GM12878 (cell line): ENCODE results near the gene SH3GL2. TPM values are rescaled to one million over a fixed set of nuclear protein-coding genes. Genes with fewer than 3 reads are reported as not detected.

Source experiments
- ATAC-seq: fragments of 200-7000 bp; cut with Tn5 transposase; 3 replicates; pipeline ENCODE4 v1.9.1; 2020; ENCODE audit warnings: mild to moderate bottlenecking, moderate library complexity
- BruUV-seq: library from RNA; stranded (reverse); fragments of 400-500 nt; replicated peaks from 2 replicates; lab custom pipeline; 2021; lab: Mats Ljungman, UMichigan
- CTCF ChIA-PET: fragments of 300-600 bp; sonication (Branson Sonifier 250); formaldehyde crosslinking; extraction: SDS; loops from one replicate; lab custom pipeline; 2021; ENCODE audit warnings: inconsistent platforms; lab: Yijun Ruan, JAX
- POLR2A ChIA-PET: fragments of 350-600 bp; formaldehyde crosslinking; extraction: SDS; loops from one replicate; lab custom pipeline; 2021; ENCODE audit warnings: inconsistent platforms; lab: Charles Lee
- RAD21 ChIA-PET: fragments of 300-600 bp; sonication (Branson Sonifier 250); formaldehyde crosslinking; loops from one replicate; lab custom pipeline; 2023; ENCODE audit warnings: antibody characterized with exemption; ENCODE audit not compliant: unreplicated experiment; lab: Charles Lee
- SMC1A ChIA-PET: fragments of 300-600 bp; sonication (Branson Sonifier 250); formaldehyde crosslinking; loops from one replicate; lab custom pipeline; 2023; ENCODE audit not compliant: unreplicated experiment, uncharacterized antibody; lab: Charles Lee
- DNase-seq: peaks from one replicate; pipeline ENCODE4 v3.0.0-alpha.2; 2011; ENCODE audit warnings: low read depth, low spot score
- FAIRE-seq: peaks from 3 replicates; lab custom pipeline; 2011; peaks lifted over from hg19 to GRCh38; lab: Jason Lieb, UNC
- H2AFZ ChIP-seq: 2 replicates; pipeline ENCODE4 v1.6.0; 2011; ENCODE audit warnings: low read depth, low read length, control low read depth; ENCODE audit not compliant: control insufficient read depth
- H3K27ac ChIP-seq: 2 replicates; pipeline ENCODE4 v1.5.1; 2011; ENCODE audit warnings: control low read depth; ENCODE audit not compliant: control insufficient read depth, insufficient read depth
- H3K27me3 ChIP-seq, 2 experiments: replicated peaks in 1 of 2; 2 replicates each; pipeline versions ENCODE4 v1.6.0 to v1.6.1; 2011; ENCODE audit warnings: low read length in 1 of 2; ENCODE audit not compliant: control insufficient read depth in 2 of 2, insufficient read depth in 2 of 2
- H3K36me3 ChIP-seq, 2 experiments: 2 replicates each; pipeline ENCODE4 v1.5.1; 2011; ENCODE audit warnings: low read length in 1 of 2; ENCODE audit not compliant: control insufficient read depth in 2 of 2, insufficient read depth in 2 of 2
- H3K4me1 ChIP-seq: 2 replicates; pipeline ENCODE4 v1.6.1; 2011; ENCODE audit warnings: mild to moderate bottlenecking, low read length, moderate library complexity, mixed read lengths; ENCODE audit not compliant: control insufficient read depth, insufficient read depth
- H3K4me2 ChIP-seq: 2 replicates; pipeline ENCODE4 v1.6.0; 2011; ENCODE audit warnings: control low read depth; ENCODE audit not compliant: control insufficient read depth, insufficient read depth
- H3K4me3 ChIP-seq: fragments of 200-600 bp; sonication (generic); 2 replicates; pipeline ENCODE4 v1.5.1; 2016
- H3K79me2 ChIP-seq: 2 replicates; pipeline ENCODE4 v1.6.0; 2011; ENCODE audit warnings: low read length; ENCODE audit not compliant: control insufficient read depth, insufficient read depth
- H3K9ac ChIP-seq: 2 replicates; pipeline ENCODE4 v1.8.0; 2011; ENCODE audit warnings: low read length, control low read depth, mixed read lengths; ENCODE audit not compliant: control insufficient read depth, insufficient read depth
- H3K9me3 ChIP-seq: replicated peaks from 3 replicates; pipeline ENCODE4 v1.5.1; 2011; ENCODE audit warnings: mild to moderate bottlenecking, low read length; ENCODE audit not compliant: control insufficient read depth, insufficient read depth
- H4K20me1 ChIP-seq: 2 replicates; pipeline ENCODE4 v1.6.0; 2011; ENCODE audit not compliant: control insufficient read depth, insufficient read depth
- BRCA1 ChIP-seq: IDR thresholded peaks from 2 replicates; pipeline ENCODE4 v1.6.1; 2011; ENCODE audit warnings: low read depth, low read length, improper control_type of control experiment
- CHD4 ChIP-seq: fragments of 200-600 bp; sonication (generic); IDR thresholded peaks from 2 replicates; pipeline ENCODE4 v1.6.1; 2016; ENCODE audit warnings: mild to moderate bottlenecking
- FOS ChIP-seq: IDR thresholded peaks from 3 replicates; pipeline ENCODE4 v1.6.1; 2011; ENCODE audit warnings: borderline replicate concordance; ENCODE audit not compliant: insufficient read length; ENCODE audit errors: extremely low read depth
- IKZF2 ChIP-seq, 2 experiments: fragments of 450-650 bp; IDR thresholded peaks; 2 replicates each; pipeline ENCODE4 v1.6.1; 2017; ENCODE audit warnings: mild to moderate bottlenecking in 2 of 2, moderate library complexity in 2 of 2
- LARP7 ChIP-seq: fragments of 450-650 bp; IDR thresholded peaks from 2 replicates; pipeline ENCODE4 v1.6.1; 2017; ENCODE audit warnings: mild to moderate bottlenecking
- MAX ChIP-seq: IDR thresholded peaks from 2 replicates; pipeline ENCODE4 v1.6.1; 2012; ENCODE audit warnings: low read depth, low read length, improper control_type of control experiment
- MYB ChIP-seq: fragments of 150-350 bp; IDR thresholded peaks from 2 replicates; pipeline ENCODE4 v1.6.1; 2014; ENCODE audit warnings: mild to moderate bottlenecking, low read depth, low read length, borderline replicate concordance
- NFYA ChIP-seq: IDR thresholded peaks from 2 replicates; pipeline ENCODE4 v1.6.1; 2011; ENCODE audit warnings: low read depth, mild to moderate bottlenecking, low read length, improper control_type of control experiment, borderline replicate concordance
- RAD21 ChIP-seq: IDR thresholded peaks from 2 replicates; pipeline ENCODE4 v1.6.1; 2011; ENCODE audit warnings: mild to moderate bottlenecking, low read depth, low read length, moderate library complexity; ENCODE audit not compliant: insufficient read depth
- RBBP5 ChIP-seq: fragments of 200-600 bp; sonication (generic); conservative IDR thresholded peaks from 2 replicates; pipeline ENCODE4 v1.6.1; 2016
- SIX5 ChIP-seq: IDR thresholded peaks from 2 replicates; pipeline ENCODE4 v1.6.1; 2011; ENCODE audit warnings: mild to moderate bottlenecking, low read depth, low read length, moderate library complexity; ENCODE audit not compliant: severe bottlenecking
- SMAD5 ChIP-seq: IDR thresholded peaks from 2 replicates; pipeline ENCODE4 v1.6.1; 2016; ENCODE audit warnings: antibody characterized with exemption, low read depth
- ZNF274 ChIP-seq: IDR thresholded peaks from one replicate; pipeline ENCODE4 v1.8.0; 2011; ENCODE audit not compliant: insufficient read length, insufficient read depth
- WGBS: methylation state at CpG from one replicate; pipeline ENCODE4 v1.1.6; 2016; ENCODE audit warnings: low lambda C conversion rate; ENCODE audit not compliant: insufficient replicate concordance, insufficient coverage; ENCODE audit errors: missing lambda C conversion rate; 5-methylcytosine and 5-hydroxymethylcytosine counted together
- in situ Hi-C: fragments of 300-500 bp; cut with MboI; formaldehyde crosslinking; loops from 9 replicates; pipeline ENCODE4 v1.14.3; 2018; ENCODE audit warnings: mixed read lengths
- intact Hi-C: fragments of 100-400 bp; cut with micrococcal nuclease; formaldehyde crosslinking; loops from one replicate; pipeline ENCODE4 v1.14.2; 2022; ENCODE audit not compliant: unreplicated experiment
- polyA plus RNA-seq, 11 experiments: library from polyadenylated mRNA; depleted of rRNA in 4 of 11; unstranded in 6 of 11; stranded (reverse) in 5 of 11; fragments of >200 nt; fragmentation: Nextera tagmentation in 4 of 11; fragmentation: Illumina TruSeq in 1 of 11; extraction: Ambion mirVana in 4 of 11; extraction: Trizol in 1 of 11; gene quantifications; 1 replicate in 1 of 11; 2 replicates in 10 of 11; pipeline versions ENCODE4 v1.2.1 to v1.2.3, GENCODE V29; 2011 to 2016; ENCODE audit warnings: inconsistent platforms in 2 of 11, missing spikeins in 2 of 11, low read depth in 1 of 11
- total RNA-seq, 4 experiments: library from RNA; depleted of rRNA in 3 of 4; stranded (reverse); fragments of >200 nt in 3 of 4; fragmentation: Illumina TruSeq in 1 of 4; extraction: Trizol in 1 of 4; gene quantifications; 2 replicates each; pipeline versions ENCODE4 v1.2.1 to v1.2.3, GENCODE V29; 2013 to 2021
- TF ChIP-seq, protein P1 (sequence below): fragments of 450-650 bp; conservative IDR thresholded peaks from 2 replicates; pipeline ENCODE4 v1.6.1; 2017; ENCODE audit warnings: mild to moderate bottlenecking, moderate library complexity
- TF ChIP-seq, protein P2 (sequence below): fragments of 450-650 bp; IDR thresholded peaks from 2 replicates; pipeline ENCODE4 v1.6.1; 2018; ENCODE audit warnings: borderline replicate concordance, mild to moderate bottlenecking; ENCODE audit not compliant: partially characterized antibody
- TF ChIP-seq, protein P3 (sequence below): IDR thresholded peaks from 2 replicates; pipeline ENCODE4 v1.6.1; 2012; ENCODE audit warnings: low read depth, low read length, improper control_type of control experiment

The SH3GL2 gene
- total and polyA plus RNA-seq, 10 of the 15 experiments (the other 5 are each of a cell fraction or from before 2014, with no cell fraction given): not detected

- TF ChIP-seq, protein P1, sequence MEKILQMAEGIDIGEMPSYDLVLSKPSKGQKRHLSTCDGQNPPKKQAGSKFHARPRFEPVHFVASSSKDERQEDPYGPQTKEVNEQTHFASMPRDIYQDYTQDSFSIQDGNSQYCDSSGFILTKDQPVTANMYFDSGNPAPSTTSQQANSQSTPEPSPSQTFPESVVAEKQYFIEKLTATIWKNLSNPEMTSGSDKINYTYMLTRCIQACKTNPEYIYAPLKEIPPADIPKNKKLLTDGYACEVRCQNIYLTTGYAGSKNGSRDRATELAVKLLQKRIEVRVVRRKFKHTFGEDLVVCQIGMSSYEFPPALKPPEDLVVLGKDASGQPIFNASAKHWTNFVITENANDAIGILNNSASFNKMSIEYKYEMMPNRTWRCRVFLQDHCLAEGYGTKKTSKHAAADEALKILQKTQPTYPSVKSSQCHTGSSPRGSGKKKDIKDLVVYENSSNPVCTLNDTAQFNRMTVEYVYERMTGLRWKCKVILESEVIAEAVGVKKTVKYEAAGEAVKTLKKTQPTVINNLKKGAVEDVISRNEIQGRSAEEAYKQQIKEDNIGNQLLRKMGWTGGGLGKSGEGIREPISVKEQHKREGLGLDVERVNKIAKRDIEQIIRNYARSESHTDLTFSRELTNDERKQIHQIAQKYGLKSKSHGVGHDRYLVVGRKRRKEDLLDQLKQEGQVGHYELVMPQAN: no peak
- no peak for TF ChIP-seq LARP7
These were observed 75.1 kb downstream of the SH3GL2 start (continued) for GRCh38 chr9:17653947-17654465.

DNA sequence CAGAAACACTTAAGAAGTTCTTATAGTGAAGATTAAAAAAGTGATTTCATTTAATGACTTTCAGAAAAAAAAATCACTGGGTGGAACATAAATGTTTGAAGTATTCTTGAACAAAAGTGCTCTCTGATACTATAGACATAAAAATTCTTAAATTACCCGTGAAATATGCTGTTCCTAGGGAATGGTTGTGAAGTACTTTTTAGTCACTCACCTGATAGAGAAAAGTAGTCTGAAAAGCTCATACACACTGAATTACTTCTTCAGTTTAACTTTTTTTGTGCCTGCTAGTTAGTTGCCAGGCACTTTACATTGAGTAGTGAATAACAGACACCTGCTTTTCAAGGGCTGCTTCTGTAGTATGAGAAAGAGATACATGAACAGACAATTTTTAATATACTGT lies 78.0 kb downstream of the SH3GL2 start:
- ChIA-PET SMC1A (no interaction called here), POLR2A (no interaction called here), CTCF (no interaction called here), RAD21 (no interaction called here)
- Histone ChIP-seq H3K36me3 (no peaks in the 10 kb centered on the region), H3K79me2 (no peaks in the 10 kb centered on the region), H3K27ac (no peak overlapping the region), H3K9me3 (no peaks in the 10 kb centered on the region), H2AFZ (no peak overlapping the region), H3K9ac (no peak overlapping the region), H3K4me2 (no peak overlapping the region), H3K4me1 (no peaks in the 10 kb centered on the region), H3K27me3 (no peaks in the 10 kb centered on the region), H4K20me1 (no peaks in the 10 kb centered on the region), H3K4me3 (no peak overlapping the region)
- ATAC-seq: no peak
- no TSS peak for BruUV-seq
- FAIRE-seq: no peak
- intact Hi-C loops: no loop called here
- 0% methylated on average over 1 of the region's 1 CpG for WGBS
- in situ Hi-C loops: no loop called here
- DNase-seq: no peak
- TF ChIP-seq FOS (no peak), MAX (no peak), ZNF274 (no peak), SMAD5 (no peak), RBBP5 (no peak), NFYA (no peak), RAD21 (no peak), MYB (no peak), IKZF2 (IDR thresholded peaks at IDR 0.05) (no peak), CHD4 (no peak), BRCA1 (no peak), SIX5 (no peak)
- TF ChIP-seq, protein P1: no peak
- TF ChIP-seq, protein P2, sequence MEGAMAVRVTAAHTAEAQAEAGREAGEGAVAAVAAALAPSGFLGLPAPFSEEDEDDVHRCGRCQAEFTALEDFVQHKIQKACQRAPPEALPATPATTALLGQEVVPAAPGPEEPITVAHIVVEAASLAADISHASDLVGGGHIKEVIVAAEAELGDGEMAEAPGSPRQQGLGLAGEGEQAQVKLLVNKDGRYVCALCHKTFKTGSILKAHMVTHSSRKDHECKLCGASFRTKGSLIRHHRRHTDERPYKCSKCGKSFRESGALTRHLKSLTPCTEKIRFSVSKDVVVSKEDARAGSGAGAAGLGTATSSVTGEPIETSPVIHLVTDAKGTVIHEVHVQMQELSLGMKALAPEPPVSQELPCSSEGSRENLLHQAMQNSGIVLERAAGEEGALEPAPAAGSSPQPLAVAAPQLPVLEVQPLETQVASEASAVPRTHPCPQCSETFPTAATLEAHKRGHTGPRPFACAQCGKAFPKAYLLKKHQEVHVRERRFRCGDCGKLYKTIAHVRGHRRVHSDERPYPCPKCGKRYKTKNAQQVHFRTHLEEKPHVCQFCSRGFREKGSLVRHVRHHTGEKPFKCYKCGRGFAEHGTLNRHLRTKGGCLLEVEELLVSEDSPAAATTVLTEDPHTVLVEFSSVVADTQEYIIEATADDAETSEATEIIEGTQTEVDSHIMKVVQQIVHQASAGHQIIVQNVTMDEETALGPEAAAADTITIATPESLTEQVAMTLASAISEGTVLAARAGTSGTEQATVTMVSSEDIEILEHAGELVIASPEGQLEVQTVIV: no peak
- TF ChIP-seq, protein P3, sequence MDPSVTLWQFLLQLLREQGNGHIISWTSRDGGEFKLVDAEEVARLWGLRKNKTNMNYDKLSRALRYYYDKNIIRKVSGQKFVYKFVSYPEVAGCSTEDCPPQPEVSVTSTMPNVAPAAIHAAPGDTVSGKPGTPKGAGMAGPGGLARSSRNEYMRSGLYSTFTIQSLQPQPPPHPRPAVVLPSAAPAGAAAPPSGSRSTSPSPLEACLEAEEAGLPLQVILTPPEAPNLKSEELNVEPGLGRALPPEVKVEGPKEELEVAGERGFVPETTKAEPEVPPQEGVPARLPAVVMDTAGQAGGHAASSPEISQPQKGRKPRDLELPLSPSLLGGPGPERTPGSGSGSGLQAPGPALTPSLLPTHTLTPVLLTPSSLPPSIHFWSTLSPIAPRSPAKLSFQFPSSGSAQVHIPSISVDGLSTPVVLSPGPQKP: no peak
